ENCODE data around the gene SORBS1.

Gene SORBS1

GRCh38 chr10:95539560-95540284 lies 21.4 kb downstream of the SORBS1 start:
- no peak for DNase-seq (ENCODE audit: low spot score)

- peak; percentile 30 for DNase-seq (ENCODE audit: low spot score)
Measured at GRCh38 chr10:95538412-95538811, 22.8 kb downstream of the SORBS1 start.

- DNase-seq (ENCODE audit: low spot score) = peak; percentile 93
Measured at GRCh38 chr10:95537542-95537927, 23.6 kb downstream of the SORBS1 start.

GRCh38 chr10:95536894-95537541 lies 24.2 kb downstream of the SORBS1 start:
- DNase-seq (ENCODE audit: low spot score) = peak; percentile 49

GRCh38 chr10:95536017-95536416 lies 25.2 kb downstream of the SORBS1 start:
- DNase-seq (ENCODE audit: low spot score) = no peak

- no peak for DNase-seq (ENCODE audit: low spot score)
Measured at GRCh38 chr10:95535526-95535925, 25.6 kb downstream of the SORBS1 start.

- DNase-seq (ENCODE audit: low spot score) = no peak
Measured at GRCh38 chr10:95533590-95533989, 27.6 kb downstream of the SORBS1 start.

- DNase-seq (ENCODE audit: low spot score) = no peak
Measured at GRCh38 chr10:95532536-95532935, 28.6 kb downstream of the SORBS1 start.

GRCh38 chr10:95531994-95532399 lies 29.2 kb downstream of the SORBS1 start:
- DNase-seq (ENCODE audit: low spot score) = no peak

GRCh38 chr10:95531058-95531809 lies 29.9 kb downstream of the SORBS1 start:
- DNase-seq (ENCODE audit: low spot score) = no peak

GRCh38 chr10:95530561-95530960 lies 30.6 kb downstream of the SORBS1 start:
- DNase-seq (ENCODE audit: low spot score) = no peak

GRCh38 chr10:95530029-95530428 lies 31.1 kb downstream of the SORBS1 start:
- no peak for DNase-seq (ENCODE audit: low spot score)

GRCh38 chr10:95526044-95526443 lies 35.1 kb downstream of the SORBS1 start:
- no peak for DNase-seq (ENCODE audit: low spot score)

- DNase-seq (ENCODE audit: low spot score) = peak; percentile 57
Measured at GRCh38 chr10:95525033-95525418, 36.1 kb downstream of the SORBS1 start.

GRCh38 chr10:95524358-95525032 lies 36.7 kb downstream of the SORBS1 start:
- DNase-seq (ENCODE audit: low spot score) = no peak

GRCh38 chr10:95522117-95522516 lies 39.1 kb downstream of the SORBS1 start:
- DNase-seq (ENCODE audit: low spot score) = no peak

- no peak for DNase-seq (ENCODE audit: low spot score)
Measured at GRCh38 chr10:95520617-95521016, 40.6 kb downstream of the SORBS1 start.

GRCh38 chr10:95518455-95519452 lies 42.4 kb downstream of the SORBS1 start:
- no peak for DNase-seq (ENCODE audit: low spot score)

GRCh38 chr10:95517536-95518454 lies 43.4 kb downstream of the SORBS1 start:
- peak; percentile 97 for DNase-seq (ENCODE audit: low spot score)

GRCh38 chr10:95516774-95517373 lies 44.3 kb downstream of the SORBS1 start:
- no peak for DNase-seq (ENCODE audit: low spot score)
